ENCODE results near the gene BCOR. TPM values are rescaled to one million over a fixed set of nuclear protein-coding genes. Genes with fewer than 3 reads are reported as not detected.

The BCOR gene
- total RNA-seq, 1 experiment from 2014 or later = 58.8 TPM

- POLR2A ChIA-PET (ENCODE audit: low non-redundant PET) = no interaction called here
- peaks cover 29% of the 10 kb centered on the region for H3K4me1 ChIP-seq (ENCODE audit: insufficient read depth, low read length, poor library complexity, severe bottlenecking)
- H3K4me3 ChIP-seq (ENCODE audit: low read depth, low read length, poor library complexity, severe bottlenecking) = no peak overlapping the region
Observed at GRCh38 chrX:40007756-40008705, 89.7 kb downstream of the BCOR start.

GRCh38 chrX:40007131-40007755 is 90.5 kb downstream of the BCOR start:
- ChIA-PET POLR2A (ENCODE audit: low non-redundant PET) (no interaction called here), CTCF (no interaction called here)
- Histone ChIP-seq H3K27ac (ENCODE audit: low read depth, low read length, poor library complexity, severe bottlenecking) (no peak overlapping the region), H3K4me3 (ENCODE audit: low read depth, low read length, poor library complexity, severe bottlenecking) (no peak overlapping the region), H3K36me3 (ENCODE audit: insufficient read depth, low read length, poor library complexity, severe bottlenecking) (no peaks in the 10 kb centered on the region), H3K27me3 (replicated peaks; ENCODE audit: insufficient read depth, low read depth, low read length, poor library complexity) (no peaks in the 10 kb centered on the region), H3K4me1 (ENCODE audit: insufficient read depth, low read length, poor library complexity, severe bottlenecking) (peaks cover 30% of the 10 kb centered on the region), H3K9me3 (ENCODE audit: low read depth, low read length, poor library complexity, severe bottlenecking) (no peaks in the 10 kb centered on the region)
- intact Hi-C loops (cut with micrococcal nuclease; ENCODE audit: unreplicated experiment) = no loop called here
- no TSS peak for BruUV-seq (replicated peaks)
- DNase-seq (ENCODE audit: low spot score) = no peak
- TF ChIP-seq EZH2 (IDR thresholded peaks at IDR 0.05; ENCODE audit: borderline replicate concordance, low read depth, low read length, poor library complexity, severe bottlenecking) (no peak), CTCF (conservative IDR thresholded peaks at IDR 0.05; ENCODE audit: low read depth, low read length) (no peak)

More at GRCh38 chrX:40007756-40008705, 89.7 kb downstream of the BCOR start:
- DNase-seq (ENCODE audit: low spot score) = no peak
- no peaks in the 10 kb centered on the region for H3K36me3 ChIP-seq (ENCODE audit: insufficient read depth, low read length, poor library complexity, severe bottlenecking)
- intact Hi-C loops (cut with micrococcal nuclease; ENCODE audit: unreplicated experiment) = no loop called here
- CTCF ChIA-PET = no interaction called here
- H3K27ac ChIP-seq (ENCODE audit: low read depth, low read length, poor library complexity, severe bottlenecking) = no peak overlapping the region
- no peaks in the 10 kb centered on the region for H3K9me3 ChIP-seq (ENCODE audit: low read depth, low read length, poor library complexity, severe bottlenecking)
- no peaks in the 10 kb centered on the region for H3K27me3 ChIP-seq (replicated peaks; ENCODE audit: insufficient read depth, low read depth, low read length, poor library complexity)
- no TSS peak for BruUV-seq (replicated peaks)
- no peak for TF ChIP-seq CTCF (conservative IDR thresholded peaks at IDR 0.05; ENCODE audit: low read depth, low read length)
- TF ChIP-seq EZH2 (IDR thresholded peaks at IDR 0.05; ENCODE audit: borderline replicate concordance, low read depth, low read length, poor library complexity, severe bottlenecking) = no peak

GRCh38 chrX:40006106-40007017 is 91.4 kb downstream of the BCOR start:
- POLR2A ChIA-PET (ENCODE audit: low non-redundant PET) = no interaction called here
- CTCF ChIA-PET = no interaction called here
- no peak for TF ChIP-seq CTCF (conservative IDR thresholded peaks at IDR 0.05; ENCODE audit: low read depth, low read length)
- no peak for TF ChIP-seq EZH2 (IDR thresholded peaks at IDR 0.05; ENCODE audit: borderline replicate concordance, low read depth, low read length, poor library complexity, severe bottlenecking)
- H3K4me3 ChIP-seq (ENCODE audit: low read depth, low read length, poor library complexity, severe bottlenecking) = no peak overlapping the region
- intact Hi-C loops (cut with micrococcal nuclease; ENCODE audit: unreplicated experiment) = no loop called here
- H3K36me3 ChIP-seq (ENCODE audit: insufficient read depth, low read length, poor library complexity, severe bottlenecking) = no peaks in the 10 kb centered on the region
- DNase-seq (ENCODE audit: low spot score) = no peak
- H3K4me1 ChIP-seq (ENCODE audit: insufficient read depth, low read length, poor library complexity, severe bottlenecking) = peaks cover 25% of the 10 kb centered on the region
- BruUV-seq (replicated peaks) = no TSS peak
- H3K27me3 ChIP-seq (replicated peaks; ENCODE audit: insufficient read depth, low read depth, low read length, poor library complexity) = no peaks in the 10 kb centered on the region
- H3K27ac ChIP-seq (ENCODE audit: low read depth, low read length, poor library complexity, severe bottlenecking) = no peak overlapping the region
- no peaks in the 10 kb centered on the region for H3K9me3 ChIP-seq (ENCODE audit: low read depth, low read length, poor library complexity, severe bottlenecking)
